GM23338 (cell line): ENCODE data around the gene CERS1. TPM values are rescaled to one million over a fixed set of nuclear protein-coding genes. Genes with fewer than 3 reads are reported as not detected.

Experiments used
- ATAC-seq: fragments of 200-7000 bp; cut with Tn5 transposase; 3 replicates; pipeline ENCODE4 v1.9.1; 2020
- DNase-seq: peaks from one replicate; pipeline ENCODE4 v3.0.0-alpha.2; 2015; ENCODE audit warnings: low spot score
- H2AFZ ChIP-seq: fragments of 200-600 bp; sonication (generic); 2 replicates; pipeline ENCODE4 v1.8.0; 2016; ENCODE audit warnings: antibody characterized with exemption, mild to moderate bottlenecking, moderate library complexity
- H3F3A ChIP-seq: fragments of 200-600 bp; sonication (generic); replicated peaks from 2 replicates; pipeline ENCODE4 v1.8.0; 2017; ENCODE audit warnings: antibody characterized with exemption, mixed run types, low read depth
- H3K27ac ChIP-seq: fragments of 200-600 bp; sonication (generic); 2 replicates; pipeline ENCODE4 v1.6.1; 2016; ENCODE audit warnings: low read depth
- H3K27me3 ChIP-seq: fragments of 200-600 bp; sonication (generic); 2 replicates; pipeline ENCODE4 v1.8.0; 2016; ENCODE audit warnings: mild to moderate bottlenecking, mixed run types, moderate library complexity; ENCODE audit not compliant: insufficient read depth
- H3K36me3 ChIP-seq: fragments of 200-600 bp; sonication (generic); 2 replicates; pipeline ENCODE4 v1.8.0; 2016; ENCODE audit warnings: mild to moderate bottlenecking; ENCODE audit not compliant: insufficient read depth
- H3K4me1 ChIP-seq: fragments of 200-600 bp; sonication (generic); 2 replicates; pipeline ENCODE4 v1.8.0; 2016; ENCODE audit warnings: mild to moderate bottlenecking, moderate library complexity; ENCODE audit not compliant: insufficient read depth
- H3K4me2 ChIP-seq: fragments of 200-600 bp; sonication (generic); 2 replicates; pipeline ENCODE4 v1.7.1; 2017; ENCODE audit warnings: mixed run types
- H3K4me3 ChIP-seq: fragments of 200-600 bp; sonication (generic); 2 replicates; pipeline ENCODE4 v1.6.1; 2016; ENCODE audit warnings: mixed run types
- H3K79me2 ChIP-seq: fragments of 200-600 bp; sonication (generic); replicated peaks from 2 replicates; pipeline ENCODE4 v1.8.0; 2017; ENCODE audit warnings: mild to moderate bottlenecking; ENCODE audit not compliant: insufficient read depth
- H3K9me2 ChIP-seq: fragments of 200-600 bp; sonication (generic); 2 replicates; pipeline ENCODE4 v1.8.0; 2017; ENCODE audit not compliant: insufficient read depth
- H4K20me1 ChIP-seq: fragments of 200-600 bp; sonication (generic); replicated peaks from 2 replicates; pipeline ENCODE4 v1.8.0; 2017; ENCODE audit warnings: mild to moderate bottlenecking; ENCODE audit not compliant: insufficient read depth
- H3K27ac Mint-ChIP-seq: 2 replicates; pipeline ENCODE4 v1.8.0; 2020; ENCODE audit warnings: inconsistent platforms, mild to moderate bottlenecking, moderate library complexity, mixed read lengths
- H3K27me3 Mint-ChIP-seq: 3 replicates; pipeline ENCODE4 v1.8.0; 2022; ENCODE audit warnings: low read depth, mild to moderate bottlenecking, moderate library complexity, mixed read lengths, inconsistent platforms; ENCODE audit not compliant: insufficient read depth, poor library complexity
- H3K36me3 Mint-ChIP-seq: 3 replicates; pipeline ENCODE4 v1.8.0; 2021; ENCODE audit warnings: low read depth, mild to moderate bottlenecking, inconsistent platforms, moderate library complexity, mixed read lengths
- H3K4me1 Mint-ChIP-seq: 3 replicates; pipeline ENCODE4 v1.8.0; 2020; ENCODE audit warnings: mild to moderate bottlenecking, inconsistent platforms, mixed read lengths
- H3K4me3 Mint-ChIP-seq: 3 replicates; pipeline ENCODE4 v1.8.0; 2021; ENCODE audit warnings: moderate library complexity, mild to moderate bottlenecking, inconsistent platforms, mixed read lengths
- H3K9me3 Mint-ChIP-seq: 3 replicates; pipeline ENCODE4 v1.8.0; 2020; ENCODE audit warnings: moderate library complexity, mild to moderate bottlenecking, inconsistent platforms, mixed read lengths
- CREB1 ChIP-seq: fragments of 250-450 bp; sonication (Bioruptor Pico); IDR thresholded peaks from 2 replicates; pipeline ENCODE4 v1.5.0; 2020; ENCODE audit warnings: low read depth, mild to moderate bottlenecking, moderate library complexity
- NANOG ChIP-seq: IDR thresholded peaks from 2 replicates; pipeline ENCODE4 v1.6.1; 2016; ENCODE audit warnings: antibody characterized with exemption, borderline replicate concordance
- POLR2AphosphoS5 ChIP-seq: IDR thresholded peaks from 2 replicates; pipeline ENCODE4 v1.6.1; 2016; ENCODE audit warnings: antibody characterized with exemption, low read depth
- STAT1 ChIP-seq: IDR thresholded peaks from one replicate; pipeline ENCODE4 v1.6.1; 2016; ENCODE audit warnings: antibody characterized with exemption; ENCODE audit not compliant: unreplicated experiment
- ZNF114 ChIP-seq: fragments of 250-450 bp; sonication (Bioruptor Pico); IDR thresholded peaks from 2 replicates; pipeline ENCODE4 v1.5.0; 2020; ENCODE audit warnings: mild to moderate bottlenecking, moderate library complexity
- ZNF331 ChIP-seq: fragments of 250-450 bp; sonication (Bioruptor Pico); IDR thresholded peaks from 2 replicates; pipeline ENCODE4 v1.5.0; 2020; ENCODE audit warnings: low read depth, mild to moderate bottlenecking, moderate library complexity
- polyA plus RNA-seq: library from polyadenylated mRNA; unstranded; fragments of >200 nt; fragmentation: Nextera tagmentation; extraction: Ambion mirVana; gene quantifications from 2 replicates; pipeline ENCODE4 v1.2.1, GENCODE V29; 2016
- total RNA-seq: library from RNA; depleted of rRNA; stranded (reverse); fragments of >200 nt; shearing (Covaris generic); gene quantifications from 2 replicates; pipeline ENCODE4 v1.2.3, GENCODE V29; 2014
- TF ChIP-seq, protein P1 (sequence below): fragments of 250-450 bp; sonication (Bioruptor Pico); IDR thresholded peaks from 2 replicates; pipeline ENCODE4 v1.5.0; 2020; ENCODE audit warnings: mild to moderate bottlenecking, moderate library complexity
- TF ChIP-seq, protein P2 (sequence below): IDR thresholded peaks from 2 replicates; pipeline ENCODE4 v1.6.1; 2016; ENCODE audit warnings: antibody characterized with exemption

Gene CERS1
- total and polyA plus RNA-seq, 2 experiments from 2014 or later = 11.1 to 12.2 TPM

DNA sequence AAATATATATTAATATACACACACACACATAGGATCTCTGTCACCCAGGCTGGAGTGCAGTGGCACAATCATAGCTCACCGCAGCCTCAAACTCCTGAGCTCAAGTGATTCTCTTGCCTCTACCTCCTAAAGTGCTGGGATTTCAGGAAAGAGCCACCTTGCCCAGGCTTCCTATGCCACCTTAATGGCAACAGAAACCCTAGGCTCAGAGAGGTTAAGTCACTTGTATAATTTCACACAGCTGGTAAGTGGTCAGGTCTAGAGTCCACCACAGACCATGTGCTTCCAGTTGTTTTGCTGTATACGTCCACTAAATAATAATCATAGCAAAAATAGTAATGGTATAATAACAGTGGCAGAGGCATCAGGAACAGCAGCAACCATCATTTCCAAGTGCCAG is 65.5 kb downstream of the CERS1 start (continued):
- TF ChIP-seq, protein P1, sequence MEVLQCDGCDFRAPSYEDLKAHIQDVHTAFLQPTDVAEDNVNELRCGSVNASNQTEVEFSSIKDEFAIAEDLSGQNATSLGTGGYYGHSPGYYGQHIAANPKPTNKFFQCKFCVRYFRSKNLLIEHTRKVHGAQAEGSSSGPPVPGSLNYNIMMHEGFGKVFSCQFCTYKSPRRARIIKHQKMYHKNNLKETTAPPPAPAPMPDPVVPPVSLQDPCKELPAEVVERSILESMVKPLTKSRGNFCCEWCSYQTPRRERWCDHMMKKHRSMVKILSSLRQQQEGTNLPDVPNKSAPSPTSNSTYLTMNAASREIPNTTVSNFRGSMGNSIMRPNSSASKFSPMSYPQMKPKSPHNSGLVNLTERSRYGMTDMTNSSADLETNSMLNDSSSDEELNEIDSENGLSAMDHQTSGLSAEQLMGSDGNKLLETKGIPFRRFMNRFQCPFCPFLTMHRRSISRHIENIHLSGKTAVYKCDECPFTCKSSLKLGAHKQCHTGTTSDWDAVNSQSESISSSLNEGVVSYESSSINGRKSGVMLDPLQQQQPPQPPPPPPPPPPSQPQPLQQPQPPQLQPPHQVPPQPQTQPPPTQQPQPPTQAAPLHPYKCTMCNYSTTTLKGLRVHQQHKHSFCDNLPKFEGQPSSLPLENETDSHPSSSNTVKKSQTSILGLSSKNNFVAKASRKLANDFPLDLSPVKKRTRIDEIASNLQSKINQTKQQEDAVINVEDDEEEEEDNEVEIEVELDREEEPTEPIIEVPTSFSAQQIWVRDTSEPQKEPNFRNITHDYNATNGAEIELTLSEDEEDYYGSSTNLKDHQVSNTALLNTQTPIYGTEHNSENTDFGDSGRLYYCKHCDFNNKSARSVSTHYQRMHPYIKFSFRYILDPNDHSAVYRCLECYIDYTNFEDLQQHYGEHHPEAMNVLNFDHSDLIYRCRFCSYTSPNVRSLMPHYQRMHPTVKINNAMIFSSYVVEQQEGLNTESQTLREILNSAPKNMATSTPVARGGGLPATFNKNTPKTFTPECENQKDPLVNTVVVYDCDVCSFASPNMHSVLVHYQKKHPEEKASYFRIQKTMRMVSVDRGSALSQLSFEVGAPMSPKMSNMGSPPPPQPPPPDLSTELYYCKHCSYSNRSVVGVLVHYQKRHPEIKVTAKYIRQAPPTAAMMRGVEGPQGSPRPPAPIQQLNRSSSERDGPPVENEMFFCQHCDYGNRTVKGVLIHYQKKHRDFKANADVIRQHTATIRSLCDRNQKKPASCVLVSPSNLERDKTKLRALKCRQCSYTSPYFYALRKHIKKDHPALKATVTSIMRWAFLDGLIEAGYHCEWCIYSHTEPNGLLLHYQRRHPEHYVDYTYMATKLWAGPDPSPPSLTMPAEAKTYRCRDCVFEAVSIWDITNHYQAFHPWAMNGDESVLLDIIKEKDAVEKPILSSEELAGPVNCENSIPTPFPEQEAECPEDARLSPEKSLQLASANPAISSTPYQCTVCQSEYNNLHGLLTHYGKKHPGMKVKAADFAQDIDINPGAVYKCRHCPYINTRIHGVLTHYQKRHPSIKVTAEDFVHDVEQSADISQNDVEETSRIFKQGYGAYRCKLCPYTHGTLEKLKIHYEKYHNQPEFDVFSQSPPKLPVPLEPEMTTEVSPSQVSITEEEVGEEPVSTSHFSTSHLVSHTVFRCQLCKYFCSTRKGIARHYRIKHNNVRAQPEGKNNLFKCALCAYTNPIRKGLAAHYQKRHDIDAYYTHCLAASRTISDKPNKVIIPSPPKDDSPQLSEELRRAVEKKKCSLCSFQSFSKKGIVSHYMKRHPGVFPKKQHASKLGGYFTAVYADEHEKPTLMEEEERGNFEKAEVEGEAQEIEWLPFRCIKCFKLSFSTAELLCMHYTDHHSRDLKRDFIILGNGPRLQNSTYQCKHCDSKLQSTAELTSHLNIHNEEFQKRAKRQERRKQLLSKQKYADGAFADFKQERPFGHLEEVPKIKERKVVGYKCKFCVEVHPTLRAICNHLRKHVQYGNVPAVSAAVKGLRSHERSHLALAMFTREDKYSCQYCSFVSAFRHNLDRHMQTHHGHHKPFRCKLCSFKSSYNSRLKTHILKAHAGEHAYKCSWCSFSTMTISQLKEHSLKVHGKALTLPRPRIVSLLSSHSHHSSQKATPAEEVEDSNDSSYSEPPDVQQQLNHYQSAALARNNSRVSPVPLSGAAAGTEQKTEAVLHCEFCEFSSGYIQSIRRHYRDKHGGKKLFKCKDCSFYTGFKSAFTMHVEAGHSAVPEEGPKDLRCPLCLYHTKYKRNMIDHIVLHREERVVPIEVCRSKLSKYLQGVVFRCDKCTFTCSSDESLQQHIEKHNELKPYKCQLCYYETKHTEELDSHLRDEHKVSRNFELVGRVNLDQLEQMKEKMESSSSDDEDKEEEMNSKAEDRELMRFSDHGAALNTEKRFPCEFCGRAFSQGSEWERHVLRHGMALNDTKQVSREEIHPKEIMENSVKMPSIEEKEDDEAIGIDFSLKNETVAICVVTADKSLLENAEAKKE (CRISPR knock-in tag) = no peak
- no peak for TF ChIP-seq ZNF331 (CRISPR knock-in tag)
- TF ChIP-seq, protein P2, sequence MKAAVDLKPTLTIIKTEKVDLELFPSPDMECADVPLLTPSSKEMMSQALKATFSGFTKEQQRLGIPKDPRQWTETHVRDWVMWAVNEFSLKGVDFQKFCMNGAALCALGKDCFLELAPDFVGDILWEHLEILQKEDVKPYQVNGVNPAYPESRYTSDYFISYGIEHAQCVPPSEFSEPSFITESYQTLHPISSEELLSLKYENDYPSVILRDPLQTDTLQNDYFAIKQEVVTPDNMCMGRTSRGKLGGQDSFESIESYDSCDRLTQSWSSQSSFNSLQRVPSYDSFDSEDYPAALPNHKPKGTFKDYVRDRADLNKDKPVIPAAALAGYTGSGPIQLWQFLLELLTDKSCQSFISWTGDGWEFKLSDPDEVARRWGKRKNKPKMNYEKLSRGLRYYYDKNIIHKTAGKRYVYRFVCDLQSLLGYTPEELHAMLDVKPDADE = no peak
- no peak for TF ChIP-seq CREB1
- no peak for TF ChIP-seq STAT1

DNA sequence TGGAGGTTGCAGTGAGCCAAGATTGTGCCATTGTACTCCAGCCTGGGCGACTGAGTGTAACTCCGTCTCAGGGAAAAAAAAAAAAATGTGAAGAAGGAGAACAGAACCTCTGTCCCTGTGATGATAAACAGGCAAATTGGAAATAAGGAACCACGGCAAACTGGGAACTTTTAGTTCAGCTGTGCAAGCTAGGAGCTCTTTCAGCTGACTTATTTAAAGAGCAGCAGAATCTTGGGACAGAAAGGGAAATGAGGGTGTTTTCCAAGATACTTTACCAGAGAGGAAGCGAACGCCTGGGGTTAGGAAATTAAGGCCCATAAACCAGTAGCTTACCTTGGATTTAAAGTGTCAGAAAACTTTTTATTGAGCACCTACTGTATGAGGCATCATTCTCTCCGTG is 67.2 kb downstream of the CERS1 start:
- Mint-ChIP-seq H3K36me3 (peaks cover 2% of the 10 kb centered on the region; the same call in 2 of the 3 replicates), H3K9me3 (peaks cover 13% of the 10 kb centered on the region)
- TF ChIP-seq, protein P2 = no peak
- TF ChIP-seq, protein P1 (CRISPR knock-in tag) = no peak
- no peak for TF ChIP-seq NANOG
- TF ChIP-seq POLR2AphosphoS5 = no peak
- no peak for TF ChIP-seq ZNF114 (CRISPR knock-in tag)

More for the DNA sequence above, 67.2 kb downstream of the CERS1 start:
- Histone ChIP-seq H3K27ac (no peak overlapping the region), H3F3A (0 out of 2 replicates have a peak, but pooled peaks cover 3% of the 10 kb centered on the region), H3K4me3 (no peak overlapping the region), H3K4me2 (no peak overlapping the region), H3K36me3 (no peaks in the 10 kb centered on the region), H3K79me2 (peaks cover 14% of the 10 kb centered on the region), H4K20me1 (peaks cover 10% of the 10 kb centered on the region), H2AFZ (no peak overlapping the region), H3K27me3 (peaks cover 21% of the 10 kb centered on the region; the same call in 1 of the 2 replicates), H3K9me2 (no peaks in the 10 kb centered on the region), H3K4me1 (peaks cover 10% of the 10 kb centered on the region)
- H3K4me1 Mint-ChIP-seq = peaks cover 7% of the 10 kb centered on the region
- ATAC-seq = no peak
- no peak overlapping the region for H3K27ac Mint-ChIP-seq
- no peak for DNase-seq
- no peak overlapping the region for H3K4me3 Mint-ChIP-seq
- H3K27me3 Mint-ChIP-seq = peaks cover 25% of the 10 kb centered on the region
